ENCODE data around the gene LRRC4C.

The LRRC4C gene

DNA sequence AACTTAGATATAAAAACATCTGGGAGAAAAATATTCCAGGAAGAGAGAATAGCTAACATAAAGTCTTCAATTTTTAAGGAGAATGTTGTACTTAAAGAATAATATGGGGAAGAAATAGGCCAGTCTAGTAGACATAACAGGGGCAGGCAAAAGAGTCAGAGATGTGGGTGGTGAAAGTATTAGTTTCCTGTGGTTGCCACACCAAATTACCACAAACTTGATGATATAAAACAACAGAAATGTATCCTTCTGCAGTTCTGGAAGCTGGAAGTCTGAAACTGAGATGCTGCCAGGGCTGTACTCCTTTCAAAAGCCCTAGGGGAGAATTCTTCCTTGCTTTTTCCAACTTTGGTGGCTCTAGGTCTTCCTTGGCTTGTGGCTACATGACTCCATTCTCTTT is 1309.7 kb downstream of the LRRC4C start:
- DNase-seq, result peak; percentile 9

DNA sequence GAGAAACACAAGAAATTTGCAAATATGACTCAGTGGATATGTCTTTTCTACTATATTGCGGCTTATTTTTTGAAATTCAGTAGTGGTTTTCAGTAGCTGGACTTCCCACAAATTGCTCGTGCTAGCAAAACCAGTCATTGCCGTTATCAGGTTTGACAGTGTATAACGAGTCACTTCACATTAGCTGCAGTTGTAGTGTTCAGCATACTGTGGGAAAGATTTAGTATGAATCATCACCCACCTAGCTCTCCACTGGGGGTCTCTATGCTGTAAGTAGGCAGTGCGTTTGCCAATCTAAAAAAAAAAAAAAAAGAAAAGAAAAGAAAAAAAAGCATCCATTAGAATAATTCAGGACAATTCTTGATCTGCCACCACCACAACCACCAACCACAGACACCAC is 1318.9 kb downstream of the LRRC4C start:
- DNase-seq, result no peak

- no peak for DNase-seq
Measured at GRCh38 chr11:40139536-40139935, 1319.9 kb downstream of the LRRC4C start.

DNA sequence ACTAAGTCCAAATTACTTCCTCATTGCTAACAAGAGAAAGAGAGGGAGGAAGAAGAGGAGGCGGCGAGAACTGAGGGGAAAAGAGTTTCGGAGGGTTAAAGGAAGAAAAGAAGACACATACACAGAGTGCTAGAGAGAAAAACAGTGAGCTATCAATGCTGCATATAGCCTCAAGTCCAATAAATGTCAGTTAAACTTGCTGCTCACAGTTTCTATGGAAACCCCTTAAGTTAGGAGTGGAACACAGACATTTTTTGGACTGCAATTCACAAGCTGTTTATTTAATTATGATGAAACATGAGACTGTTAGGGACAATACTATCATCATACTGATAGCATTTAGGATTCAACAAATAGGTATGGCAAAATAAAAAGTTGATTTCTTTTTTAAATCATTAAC is 1320.4 kb downstream of the LRRC4C start:
- no peak for DNase-seq

DNA sequence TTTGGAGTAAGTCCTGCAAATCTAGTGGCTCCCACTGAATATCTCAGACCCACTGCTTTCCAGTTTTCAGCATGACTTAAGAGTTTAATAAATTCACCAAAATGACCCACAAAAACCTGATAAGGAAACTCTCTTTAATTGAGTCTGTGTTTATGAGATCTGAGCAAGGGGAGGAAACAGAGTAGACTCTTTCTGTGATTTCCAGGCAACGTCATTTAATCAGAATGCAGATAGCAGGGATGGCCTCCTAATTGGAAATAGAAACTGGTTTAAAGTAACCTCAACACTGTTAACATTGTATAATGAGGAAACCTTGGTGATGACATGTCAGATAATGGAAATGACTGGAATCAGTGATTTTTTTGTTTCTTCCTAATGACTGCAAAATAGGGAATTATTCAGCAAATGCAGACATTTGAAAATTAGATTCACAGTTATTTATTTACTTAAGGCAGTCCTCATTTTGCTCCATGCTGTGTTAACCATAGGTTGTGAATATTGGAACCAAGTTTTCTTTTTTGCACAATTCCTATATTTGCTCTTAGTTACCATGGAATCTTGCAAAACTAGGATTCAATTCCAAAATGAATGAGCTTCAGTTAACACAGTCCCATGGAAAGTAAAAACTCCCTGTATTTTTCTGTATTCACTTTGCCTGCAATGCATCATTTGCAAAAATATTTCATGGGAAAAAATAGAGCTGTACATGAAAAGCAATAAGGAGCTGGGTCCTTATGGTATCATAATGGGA is 1324.5 kb downstream of the LRRC4C start:
- DNase-seq, result no peak

- DNase-seq, result no peak
Measured at GRCh38 chr11:40133498-40133897, 1326.0 kb downstream of the LRRC4C start.

GRCh38 chr11:40132912-40133311 is 1326.5 kb downstream of the LRRC4C start:
- DNase-seq, result no peak

- no peak for DNase-seq
Measured at GRCh38 chr11:40130427-40130826, 1329.0 kb downstream of the LRRC4C start.

DNA sequence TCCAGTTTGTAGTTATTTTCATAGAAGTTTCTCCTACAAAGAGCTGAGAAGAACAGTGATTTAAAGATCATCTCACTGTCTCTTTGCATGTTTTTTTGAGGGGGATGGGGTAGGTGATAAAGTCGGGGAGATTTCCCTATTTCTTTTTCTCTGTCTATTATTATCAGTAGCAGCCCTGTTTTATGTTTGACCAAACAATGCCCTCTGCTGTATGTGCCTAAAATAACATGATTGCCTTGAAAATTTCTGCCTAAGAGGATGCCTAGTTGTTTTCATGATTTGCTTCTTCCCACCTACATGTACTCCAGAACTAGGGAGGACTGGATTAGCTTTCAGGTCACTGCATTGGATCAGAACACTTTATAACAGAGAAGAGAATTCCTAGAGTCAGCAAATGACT is 1330.2 kb downstream of the LRRC4C start:
- DNase-seq, result no peak

DNA sequence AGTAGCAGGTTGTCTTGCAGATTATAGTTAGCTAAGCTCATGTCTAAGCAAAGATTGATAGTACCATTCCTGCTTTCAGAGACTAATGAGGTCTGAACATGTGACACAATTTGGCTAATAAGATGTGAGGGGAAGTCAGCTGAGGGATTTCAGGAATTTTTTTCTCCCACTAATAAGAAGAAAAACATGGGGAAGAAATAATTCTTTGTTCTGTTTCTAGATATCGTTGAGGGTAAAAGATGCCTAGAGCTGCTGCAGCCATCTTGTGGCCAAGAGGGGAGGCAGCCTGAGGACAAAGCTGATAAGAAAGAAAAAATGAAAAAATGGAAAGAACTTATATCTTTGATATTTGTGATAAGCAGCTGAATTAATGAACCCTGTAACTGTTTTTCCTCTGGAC is 1334.4 kb downstream of the LRRC4C start:
- no peak for DNase-seq

DNA sequence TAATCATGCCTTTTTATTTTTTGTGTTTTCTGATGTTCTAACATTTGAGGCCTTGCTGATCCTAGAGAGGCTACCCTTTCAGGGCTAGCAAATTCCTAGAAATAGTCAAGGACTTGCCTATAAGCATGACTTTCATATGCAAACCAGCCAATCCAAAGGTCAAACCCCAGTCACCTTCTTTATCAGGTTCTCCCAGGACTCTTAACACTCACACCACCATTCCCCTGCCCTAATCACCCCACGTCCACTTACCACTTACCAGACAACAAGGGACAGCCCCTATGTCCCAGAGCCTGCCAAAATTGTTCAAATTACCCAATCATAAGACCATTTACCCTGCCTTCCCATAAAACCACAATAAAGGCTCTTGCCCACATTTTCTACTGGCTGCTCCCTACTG is 1339.8 kb downstream of the LRRC4C start:
- no peak for DNase-seq

DNA sequence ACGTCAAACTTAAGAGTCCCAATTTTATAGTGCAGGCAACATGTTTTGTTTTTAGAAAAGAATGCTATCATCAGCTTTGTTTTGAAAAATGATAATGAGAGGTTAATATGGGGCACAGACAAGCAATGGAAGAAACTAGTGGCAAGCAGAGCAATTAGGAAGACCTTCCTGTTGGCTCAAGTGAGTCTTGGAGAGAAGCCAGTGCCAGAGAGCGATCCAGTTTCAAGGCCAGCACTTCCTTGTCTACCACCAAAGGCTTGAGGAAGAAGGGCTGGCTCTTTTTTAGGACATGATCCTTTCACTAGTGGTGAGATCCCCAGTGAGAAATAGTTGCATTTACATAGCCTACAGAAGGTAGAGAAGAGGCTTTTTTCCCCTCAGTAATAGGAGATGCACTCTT is 1340.7 kb downstream of the LRRC4C start:
- no peak for DNase-seq

DNA sequence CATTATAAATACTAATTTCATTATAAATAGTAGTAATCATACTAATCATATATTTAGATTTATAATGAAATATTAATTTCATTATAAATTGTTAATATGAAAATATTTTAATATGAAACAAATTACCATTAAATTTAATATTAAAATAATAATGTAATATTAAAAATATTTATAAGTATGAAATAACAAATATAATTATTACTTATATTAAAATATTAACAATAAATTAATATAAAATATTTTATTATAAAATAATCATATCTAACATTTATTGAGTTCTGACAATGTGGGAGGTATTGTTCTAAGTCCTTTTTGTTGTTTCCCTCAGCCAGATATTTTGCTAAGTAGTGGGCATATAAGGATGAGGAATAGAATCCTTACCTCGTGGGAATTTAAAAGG is 1341.4 kb downstream of the LRRC4C start:
- DNase-seq, result no peak

- no peak for DNase-seq
Measured at GRCh38 chr11:40104941-40105550, 1354.4 kb downstream of the LRRC4C start.

DNA sequence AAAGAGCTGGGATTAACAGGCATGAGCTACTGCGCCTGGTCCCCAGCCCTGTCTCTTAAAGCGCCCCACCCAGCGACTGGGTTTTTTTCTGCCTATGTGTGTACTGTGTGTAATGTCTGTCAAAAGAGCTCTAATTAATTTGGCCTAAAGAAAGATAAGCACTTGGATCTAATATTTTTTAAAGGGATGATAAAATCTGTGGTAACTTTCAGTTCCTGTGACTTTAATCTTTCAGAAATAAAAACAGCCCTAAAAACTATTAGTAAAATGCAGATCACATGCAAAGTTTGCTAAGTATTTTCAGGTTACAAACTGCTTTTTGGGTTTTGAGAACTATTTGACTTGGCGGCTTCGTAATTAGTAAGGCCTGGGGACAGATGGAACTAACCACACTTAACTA is 1358.7 kb downstream of the LRRC4C start:
- no peak for DNase-seq

DNA sequence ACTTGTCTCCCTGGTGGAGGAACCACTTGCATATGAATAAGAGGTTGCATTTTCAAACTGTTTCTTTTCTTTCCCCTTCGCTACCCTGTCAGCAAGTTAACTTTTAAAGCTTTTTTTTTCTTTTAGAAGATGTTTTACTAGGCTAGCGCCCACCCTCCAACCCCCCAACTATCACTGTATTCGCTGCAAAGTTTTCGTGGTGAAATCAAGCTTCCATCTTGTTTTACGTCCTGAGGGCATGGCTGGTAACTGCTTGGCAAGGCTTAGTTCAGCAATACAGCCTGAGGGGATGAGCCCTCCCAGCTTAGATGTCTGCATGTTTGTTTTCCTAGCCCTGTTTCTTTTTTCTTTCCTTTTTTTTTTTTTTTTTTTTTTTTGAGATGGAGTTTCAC is 1359.3 kb downstream of the LRRC4C start:
- no peak for DNase-seq

DNA sequence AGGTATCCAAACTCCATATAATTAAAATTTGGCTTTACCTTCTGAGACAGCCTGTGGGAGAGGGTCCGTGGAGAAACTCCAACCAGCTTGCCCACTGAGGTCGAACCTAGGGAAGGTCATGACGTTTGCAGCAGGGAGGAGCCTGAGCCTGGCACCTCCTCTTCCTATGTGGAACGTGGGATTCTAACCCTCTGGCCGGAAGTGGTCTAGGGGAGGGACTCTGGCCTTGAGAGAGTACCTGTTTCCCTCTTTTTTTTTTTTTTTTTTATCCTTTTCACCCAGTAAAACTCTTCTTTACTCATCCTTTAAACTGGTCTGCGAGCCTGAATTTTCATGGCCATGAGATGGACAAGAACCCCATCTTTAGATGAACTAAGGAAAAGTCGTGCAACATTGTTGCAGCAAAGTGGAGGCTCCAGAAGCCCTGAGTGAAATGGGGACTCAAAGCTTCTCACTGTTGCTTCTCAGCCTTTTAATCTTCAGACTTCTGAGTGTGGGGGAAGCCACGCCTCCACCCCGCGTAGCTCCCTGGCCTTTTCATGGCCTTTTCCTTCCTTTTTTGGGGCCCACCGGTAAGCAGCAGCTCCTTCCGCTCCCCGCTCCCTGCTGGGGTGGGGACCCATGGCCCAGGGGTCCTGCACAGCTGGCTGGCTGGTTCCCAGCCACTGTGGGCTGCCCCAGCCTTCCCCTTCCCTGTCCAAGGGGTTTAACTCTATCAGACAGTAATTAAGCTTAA is 1359.9 kb downstream of the LRRC4C start:
- DNase-seq, result no peak

DNA sequence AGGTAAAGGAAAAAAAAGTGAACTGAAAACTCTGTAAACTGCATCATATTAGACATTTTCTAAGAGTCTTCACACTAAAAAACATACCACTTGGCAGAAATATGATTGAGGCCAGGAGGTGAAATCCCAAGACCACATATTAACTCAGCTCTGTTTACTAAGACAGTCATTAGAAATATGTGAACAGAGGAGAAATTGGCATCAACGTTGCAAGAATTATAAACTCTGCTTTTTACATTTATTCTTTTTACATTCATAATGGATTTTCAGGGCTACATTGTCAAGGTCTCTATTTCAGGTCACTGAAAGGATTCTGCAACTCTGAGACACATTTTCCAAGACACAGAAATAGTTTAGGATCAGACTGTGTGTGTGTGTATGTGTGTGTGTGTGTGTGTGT is 1364.0 kb downstream of the LRRC4C start:
- no peak for DNase-seq

GRCh38 chr11:40094954-40095353 is 1364.5 kb downstream of the LRRC4C start:
- DNase-seq, result no peak

GRCh38 chr11:40080434-40080833 is 1379.0 kb downstream of the LRRC4C start:
- no peak for DNase-seq
